ENCODE data around the gene STOML1.
"Not testable (repeated sequence)": the region's sequence is repeated elsewhere in the genome, so short reads cannot be mapped to it uniquely, and the experiment has no call there.

STOML1 gene

DNA sequence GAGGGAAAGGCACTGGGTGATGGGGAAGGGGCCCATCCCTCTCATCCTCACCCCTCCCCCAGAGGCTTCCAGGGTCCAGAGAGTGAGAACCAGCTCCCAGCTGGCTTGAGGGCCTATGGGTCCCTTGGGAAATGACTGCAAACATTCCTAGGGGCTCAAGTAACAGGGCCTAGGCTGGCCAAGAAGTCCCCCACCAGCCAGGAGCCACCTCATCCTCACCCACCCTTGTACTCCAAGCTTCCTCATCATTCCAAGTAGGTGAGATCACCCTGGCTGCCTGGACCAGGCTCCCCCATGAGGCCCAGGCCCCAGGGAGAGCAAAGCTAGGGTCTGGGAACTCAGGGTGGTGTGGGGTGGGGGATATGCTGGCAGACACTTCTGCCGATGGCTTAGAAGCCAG, 51.1 kb downstream of the STOML1 start:
- Histone ChIP-seq H3K4me1 (ENCODE audit: control insufficient read depth in 1 of 2, insufficient read depth in 2 of 2, low read length in 2 of 2) (peaks cover 7 to 13% of the 10 kb centered on the region in 2 donors), H3K4me3 (ENCODE audit: low read depth in 1 of 2, low read length in 2 of 2) (no peak overlapping the region), H3K9ac (ENCODE audit: low read depth in 1 of 2, low read length in 2 of 2) (no peak overlapping the region), H3K36me3 (ENCODE audit: control insufficient read depth in 1 of 2, insufficient read depth in 2 of 2, low read length in 2 of 2) (no peaks in the 10 kb centered on the region), H3K9me3 (ENCODE audit: control insufficient read depth in 1 of 2, low read length in 2 of 2) (no peaks in the 10 kb centered on the region), H3K27ac (ENCODE audit: low read depth, low read length) (no peak overlapping the region), H3K27me3 (ENCODE audit: control insufficient read depth in 1 of 2, insufficient read depth in 2 of 2, low read length in 2 of 2) (no peaks in the 10 kb centered on the region)

DNA sequence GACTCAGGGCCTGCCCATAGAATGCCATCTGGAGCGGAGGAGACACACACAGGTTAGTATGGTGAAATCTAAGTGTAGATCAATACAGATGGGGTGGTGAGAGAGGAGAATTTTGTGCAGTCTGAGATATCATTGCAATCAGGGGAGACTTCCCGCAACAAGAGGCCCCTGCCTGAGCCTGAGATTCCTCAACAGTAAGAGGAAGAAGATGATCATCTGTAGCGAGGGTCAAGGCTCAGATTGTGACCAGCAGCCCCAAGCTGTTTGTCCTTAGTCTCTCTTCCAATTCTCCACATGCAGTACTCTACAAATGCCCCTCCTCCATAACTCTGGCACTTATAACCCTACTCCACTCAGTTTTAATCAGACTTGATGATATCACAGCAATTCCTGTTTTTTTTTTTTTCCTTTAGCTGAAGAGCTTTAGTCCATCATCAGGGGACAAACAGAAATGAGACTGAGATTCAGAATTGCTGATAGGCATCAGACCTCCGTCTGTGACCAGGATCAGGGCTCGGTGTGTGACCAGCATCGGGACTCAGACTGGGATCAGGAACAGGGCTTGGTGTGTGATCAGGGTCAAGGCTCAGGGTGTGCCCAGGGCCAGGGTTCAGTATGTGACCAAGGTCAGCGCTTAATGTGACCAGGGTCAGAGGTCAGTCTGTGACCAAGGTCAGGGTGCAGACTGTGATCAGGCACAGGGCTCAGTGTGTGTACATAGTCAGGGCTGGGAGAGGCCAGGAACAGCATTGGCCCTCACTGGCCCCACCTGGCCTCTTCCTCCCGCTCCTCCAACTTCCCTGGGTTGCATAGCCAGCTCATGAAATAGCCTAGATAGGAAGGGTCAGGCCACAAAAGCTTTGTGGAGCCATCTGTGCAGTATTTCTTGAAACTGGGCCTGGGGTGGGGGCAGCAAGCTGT, 51.8 kb downstream of the STOML1 start:
- Histone ChIP-seq H3K4me3 (ENCODE audit: low read depth in 1 of 2, low read length in 2 of 2) (no peak overlapping the region), H3K27ac (ENCODE audit: low read depth, low read length) (no peak overlapping the region), H3K4me1 (ENCODE audit: control insufficient read depth in 1 of 2, insufficient read depth in 2 of 2, low read length in 2 of 2) (peaks cover 12 to 19% of the 10 kb centered on the region in 2 donors), H3K9me3 (ENCODE audit: control insufficient read depth in 1 of 2, low read length in 2 of 2) (no peaks in the 10 kb centered on the region), H3K27me3 (ENCODE audit: control insufficient read depth in 1 of 2, insufficient read depth in 2 of 2, low read length in 2 of 2) (no peaks in the 10 kb centered on the region), H3K9ac (ENCODE audit: low read depth in 1 of 2, low read length in 2 of 2) (no peak overlapping the region), H3K36me3 (ENCODE audit: control insufficient read depth in 1 of 2, insufficient read depth in 2 of 2, low read length in 2 of 2) (no peaks in the 10 kb centered on the region)

DNA sequence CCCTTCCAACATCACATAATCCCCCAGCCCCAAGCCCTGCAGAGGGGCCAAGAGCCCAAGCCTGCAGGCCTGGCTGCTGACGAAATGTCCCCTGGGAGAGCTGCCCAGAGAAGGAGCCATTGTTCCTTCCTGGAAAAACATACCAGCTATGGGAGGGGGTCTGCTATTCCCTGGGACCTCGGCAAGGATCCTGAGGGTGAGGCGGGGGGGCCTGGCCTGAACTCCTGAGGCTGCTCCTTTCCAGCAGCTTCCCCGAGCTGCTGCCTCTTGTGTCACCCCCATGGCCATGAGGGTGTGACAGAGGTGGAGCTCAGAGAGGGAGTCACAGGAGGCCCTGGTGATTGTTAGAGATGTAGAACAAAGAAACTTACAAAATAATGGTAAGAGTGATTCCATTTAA, 53.0 kb downstream of the STOML1 start:
- Histone ChIP-seq H3K27me3 (ENCODE audit: control insufficient read depth in 1 of 2, insufficient read depth in 2 of 2, low read length in 2 of 2) (no peaks in the 10 kb centered on the region), H3K27ac (ENCODE audit: low read depth, low read length) (no peak overlapping the region), H3K9ac (ENCODE audit: low read depth in 1 of 2, low read length in 2 of 2) (no peak overlapping the region), H3K36me3 (ENCODE audit: control insufficient read depth in 1 of 2, insufficient read depth in 2 of 2, low read length in 2 of 2) (no peaks in the 10 kb centered on the region), H3K9me3 (ENCODE audit: control insufficient read depth in 1 of 2, low read length in 2 of 2) (no peaks in the 10 kb centered on the region), H3K4me1 (ENCODE audit: control insufficient read depth in 1 of 2, insufficient read depth in 2 of 2, low read length in 2 of 2) (peaks cover 13 to 23% of the 10 kb centered on the region in 2 donors), H3K4me3 (ENCODE audit: low read depth in 1 of 2, low read length in 2 of 2) (no peak overlapping the region)

DNA sequence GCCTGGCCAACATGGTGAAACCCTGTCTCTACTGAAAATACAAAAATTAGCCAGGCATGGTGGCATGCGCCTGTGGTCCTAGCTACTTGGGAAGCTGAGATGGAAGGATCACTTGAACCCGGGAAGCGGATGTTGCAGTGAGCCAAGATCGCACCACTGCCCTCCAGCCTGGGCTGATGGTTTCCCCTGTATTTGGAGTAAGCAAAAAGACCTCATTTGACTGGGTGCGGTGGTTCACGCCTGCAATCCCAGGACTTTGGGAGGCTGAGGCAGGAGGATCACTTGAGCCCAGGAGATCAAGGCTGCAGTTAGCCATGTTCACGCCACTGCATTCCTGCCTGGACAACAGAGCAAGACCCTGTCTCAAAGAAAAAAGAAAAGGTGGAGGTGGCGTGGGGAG, 53.6 kb downstream of the STOML1 start:
- not testable (repeated sequence) for H3K27me3 ChIP-seq (ENCODE audit: control insufficient read depth in 1 of 2, insufficient read depth in 2 of 2, low read length in 2 of 2); H3K36me3 ChIP-seq (ENCODE audit: control insufficient read depth in 1 of 2, insufficient read depth in 2 of 2, low read length in 2 of 2); H3K9me3 ChIP-seq (ENCODE audit: control insufficient read depth in 1 of 2, low read length in 2 of 2); H3K4me3 ChIP-seq (ENCODE audit: low read depth in 1 of 2, low read length in 2 of 2); H3K27ac ChIP-seq (ENCODE audit: low read depth, low read length); H3K9ac ChIP-seq (ENCODE audit: low read depth in 1 of 2, low read length in 2 of 2)
- H3K4me1 ChIP-seq (ENCODE audit: control insufficient read depth in 1 of 2, insufficient read depth in 2 of 2, low read length in 2 of 2), result peaks cover 18 to 23% of the 10 kb centered on the region in 2 donors

DNA sequence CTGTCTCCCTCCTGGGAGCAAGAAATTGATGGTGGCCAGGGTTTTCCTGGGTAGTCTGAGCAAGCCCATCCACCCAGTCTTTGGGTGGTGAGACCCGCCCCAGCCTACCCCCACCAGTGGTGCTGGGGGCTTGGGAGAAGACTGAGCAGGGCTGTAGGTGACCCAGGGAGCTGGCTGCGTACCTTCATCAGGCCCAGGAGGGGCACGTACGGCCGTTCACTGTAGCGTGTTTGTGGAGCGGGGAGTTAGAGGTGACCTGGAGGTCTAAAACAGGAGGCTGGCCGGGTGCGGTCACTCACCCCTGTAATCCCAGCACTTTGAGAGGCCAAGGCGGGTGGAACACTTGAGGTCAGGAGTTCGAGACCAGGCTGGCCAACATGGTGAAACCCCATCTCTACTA, 54.4 kb downstream of the STOML1 start:
- H3K27ac ChIP-seq (ENCODE audit: low read depth, low read length), result no peak overlapping the region

DNA sequence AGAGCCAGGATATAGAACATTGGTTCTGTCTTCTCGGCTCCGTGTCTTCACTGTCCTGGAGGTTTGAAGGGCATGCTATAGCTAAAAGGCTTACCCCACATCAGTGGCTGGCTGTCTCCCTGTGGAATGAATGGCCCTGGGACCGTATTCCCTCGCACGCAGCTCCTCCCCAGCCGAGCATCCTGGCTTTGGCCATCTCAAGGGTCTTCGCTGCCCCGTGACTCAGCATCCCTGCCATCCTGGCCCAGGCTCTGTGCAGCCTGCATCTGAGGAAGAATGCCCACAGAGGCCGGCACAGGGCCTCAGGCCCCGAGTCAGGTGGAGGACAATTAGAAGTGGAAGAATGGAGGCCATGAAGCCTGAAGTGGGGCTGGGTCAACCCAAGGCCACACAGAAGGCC, 54.8 kb downstream of the STOML1 start:
- Histone ChIP-seq H3K27me3 (ENCODE audit: control insufficient read depth in 1 of 2, insufficient read depth in 2 of 2, low read length in 2 of 2) (no peaks in the 10 kb centered on the region), H3K9ac (ENCODE audit: low read depth in 1 of 2, low read length in 2 of 2) (no peak overlapping the region), H3K4me3 (ENCODE audit: low read depth in 1 of 2, low read length in 2 of 2) (no peak overlapping the region), H3K4me1 (ENCODE audit: control insufficient read depth in 1 of 2, insufficient read depth in 2 of 2, low read length in 2 of 2) (peaks cover 18 to 23% of the 10 kb centered on the region in 2 donors), H3K36me3 (ENCODE audit: control insufficient read depth in 1 of 2, insufficient read depth in 2 of 2, low read length in 2 of 2) (no peaks in the 10 kb centered on the region), H3K9me3 (ENCODE audit: control insufficient read depth in 1 of 2, low read length in 2 of 2) (no peaks in the 10 kb centered on the region), H3K27ac (ENCODE audit: low read depth, low read length) (no peak overlapping the region)

More for the DNA sequence above, 54.4 kb downstream of the STOML1 start:
- Histone ChIP-seq H3K27me3 (ENCODE audit: control insufficient read depth in 1 of 2, insufficient read depth in 2 of 2, low read length in 2 of 2) (no peaks in the 10 kb centered on the region), H3K9ac (ENCODE audit: low read depth in 1 of 2, low read length in 2 of 2) (no peak overlapping the region), H3K4me1 (ENCODE audit: control insufficient read depth in 1 of 2, insufficient read depth in 2 of 2, low read length in 2 of 2) (peaks cover 18 to 23% of the 10 kb centered on the region in 2 donors), H3K36me3 (ENCODE audit: control insufficient read depth in 1 of 2, insufficient read depth in 2 of 2, low read length in 2 of 2) (no peaks in the 10 kb centered on the region), H3K4me3 (ENCODE audit: low read depth in 1 of 2, low read length in 2 of 2) (no peak overlapping the region), H3K9me3 (ENCODE audit: control insufficient read depth in 1 of 2, low read length in 2 of 2) (no peaks in the 10 kb centered on the region)

DNA sequence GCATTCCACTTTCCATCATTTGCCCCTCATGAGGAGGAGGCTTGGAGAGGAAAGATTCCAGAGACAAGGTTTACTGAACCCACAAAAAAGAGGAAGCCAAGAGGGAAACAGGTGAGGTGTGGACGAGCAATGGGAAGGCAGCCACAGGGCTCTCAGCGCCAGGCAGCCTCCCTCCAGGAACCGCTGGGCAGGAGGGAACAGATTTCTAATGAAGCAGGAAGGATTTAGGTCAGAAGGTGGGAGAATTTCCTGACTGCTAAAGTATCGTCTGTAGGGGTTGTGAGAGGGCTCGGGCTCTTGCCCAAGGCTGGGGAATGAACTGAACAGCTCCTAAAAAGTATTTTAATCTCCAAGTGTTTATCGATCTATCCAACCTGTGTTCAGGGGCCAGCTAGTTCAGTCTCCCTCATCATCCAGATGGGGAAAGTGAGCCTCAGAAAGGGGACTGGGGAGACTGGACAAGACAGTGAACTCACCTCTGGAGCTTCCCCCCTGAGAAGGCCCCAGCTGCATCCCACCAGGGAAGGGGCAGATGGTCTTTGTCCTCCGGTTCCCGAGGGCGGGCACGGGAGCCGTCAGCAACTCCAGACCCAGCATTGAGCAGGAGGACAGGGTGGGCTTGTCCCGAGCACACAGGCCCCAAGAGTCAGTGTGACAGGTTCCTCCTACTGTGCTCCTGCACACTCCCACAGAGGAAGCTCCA, 55.4 kb downstream of the STOML1 start:
- Histone ChIP-seq H3K27me3 (ENCODE audit: control insufficient read depth in 1 of 2, insufficient read depth in 2 of 2, low read length in 2 of 2) (no peaks in the 10 kb centered on the region), H3K27ac (ENCODE audit: low read depth, low read length) (no peak overlapping the region), H3K4me3 (ENCODE audit: low read depth in 1 of 2, low read length in 2 of 2) (no peak overlapping the region), H3K9me3 (ENCODE audit: control insufficient read depth in 1 of 2, low read length in 2 of 2) (no peaks in the 10 kb centered on the region), H3K4me1 (ENCODE audit: control insufficient read depth in 1 of 2, insufficient read depth in 2 of 2, low read length in 2 of 2) (peaks cover 18 to 23% of the 10 kb centered on the region in 2 donors), H3K36me3 (ENCODE audit: control insufficient read depth in 1 of 2, insufficient read depth in 2 of 2, low read length in 2 of 2) (no peaks in the 10 kb centered on the region), H3K9ac (ENCODE audit: low read depth in 1 of 2, low read length in 2 of 2) (no peak overlapping the region)

DNA sequence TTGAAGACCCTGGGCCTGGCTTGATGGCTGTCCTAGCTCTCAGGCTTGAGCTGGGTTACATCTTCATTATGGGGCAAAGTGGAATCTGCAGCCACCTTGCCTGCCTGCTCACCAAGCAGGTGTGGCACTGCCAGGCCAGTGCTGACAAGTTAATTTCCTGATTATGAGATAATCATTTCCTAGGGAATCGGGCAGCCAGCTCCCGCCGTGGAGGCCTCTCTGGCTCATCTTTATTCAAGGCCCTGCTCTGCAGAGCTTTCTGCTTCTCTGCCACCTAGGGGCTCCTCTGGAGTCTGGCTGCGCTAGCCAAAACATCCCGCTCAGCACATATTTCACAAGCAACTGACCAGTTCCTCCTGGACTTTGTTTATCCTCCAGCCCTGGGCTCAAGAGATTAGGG, 55.9 kb downstream of the STOML1 start:
- Histone ChIP-seq H3K4me1 (ENCODE audit: control insufficient read depth in 1 of 2, insufficient read depth in 2 of 2, low read length in 2 of 2) (peaks cover 18 to 23% of the 10 kb centered on the region in 2 donors), H3K27ac (ENCODE audit: low read depth, low read length) (no peak overlapping the region), H3K9ac (ENCODE audit: low read depth in 1 of 2, low read length in 2 of 2) (no peak overlapping the region), H3K27me3 (ENCODE audit: control insufficient read depth in 1 of 2, insufficient read depth in 2 of 2, low read length in 2 of 2) (no peaks in the 10 kb centered on the region), H3K4me3 (ENCODE audit: low read depth in 1 of 2, low read length in 2 of 2) (no peak overlapping the region), H3K36me3 (ENCODE audit: control insufficient read depth in 1 of 2, insufficient read depth in 2 of 2, low read length in 2 of 2) (no peaks in the 10 kb centered on the region), H3K9me3 (ENCODE audit: control insufficient read depth in 1 of 2, low read length in 2 of 2) (no peaks in the 10 kb centered on the region)

DNA sequence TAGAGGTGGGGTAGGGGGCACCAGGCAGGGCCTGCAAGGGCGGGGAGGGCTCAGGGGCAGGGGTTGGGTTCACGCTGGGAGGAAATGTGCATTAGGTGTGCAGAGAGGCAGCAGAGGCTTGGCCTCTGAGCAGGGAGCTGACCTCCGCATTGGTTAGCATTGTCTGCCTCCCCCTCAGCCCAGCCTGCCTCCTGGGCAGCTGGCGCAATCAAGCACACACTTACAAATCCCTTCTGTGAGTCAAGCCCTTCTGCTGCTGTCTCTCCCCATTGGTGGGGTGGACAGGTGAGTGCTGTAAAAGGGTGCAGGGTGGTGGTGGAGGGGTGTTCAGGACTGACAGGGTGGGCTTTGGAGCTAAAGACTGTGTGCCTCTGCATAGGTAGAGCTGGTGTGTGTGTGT, 56.5 kb downstream of the STOML1 start:
- Histone ChIP-seq H3K9ac (ENCODE audit: low read depth in 1 of 2, low read length in 2 of 2) (no peak overlapping the region), H3K4me3 (ENCODE audit: low read depth in 1 of 2, low read length in 2 of 2) (no peak overlapping the region), H3K4me1 (ENCODE audit: control insufficient read depth in 1 of 2, insufficient read depth in 2 of 2, low read length in 2 of 2) (peaks cover 14 to 18% of the 10 kb centered on the region in 2 donors), H3K9me3 (ENCODE audit: control insufficient read depth in 1 of 2, low read length in 2 of 2) (no peaks in the 10 kb centered on the region), H3K27ac (ENCODE audit: low read depth, low read length) (no peak overlapping the region), H3K36me3 (ENCODE audit: control insufficient read depth in 1 of 2, insufficient read depth in 2 of 2, low read length in 2 of 2) (no peaks in the 10 kb centered on the region), H3K27me3 (ENCODE audit: control insufficient read depth in 1 of 2, insufficient read depth in 2 of 2, low read length in 2 of 2) (no peaks in the 10 kb centered on the region)

DNA sequence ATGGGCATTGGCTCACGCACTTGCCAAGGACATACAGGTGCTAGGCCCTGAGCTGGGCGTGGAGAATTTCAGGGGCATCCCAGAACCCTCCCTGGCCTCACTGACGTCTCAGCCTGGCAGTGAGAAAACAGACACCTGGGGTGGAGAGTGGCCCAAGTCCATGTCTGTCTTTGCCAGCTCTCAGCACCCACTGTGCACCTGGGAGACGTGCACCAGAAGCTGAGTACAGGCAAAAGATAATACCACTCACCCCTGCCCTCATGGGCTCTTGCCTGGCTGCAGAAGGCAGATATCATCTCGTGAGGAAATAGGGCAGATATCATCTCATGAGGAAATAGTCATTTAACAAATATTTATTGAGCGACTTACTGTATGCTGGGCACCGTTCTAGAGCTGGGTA, 57.8 kb downstream of the STOML1 start:
- Histone ChIP-seq H3K27ac (ENCODE audit: low read depth, low read length) (no peak overlapping the region), H3K9me3 (ENCODE audit: control insufficient read depth in 1 of 2, low read length in 2 of 2) (no peaks in the 10 kb centered on the region), H3K36me3 (ENCODE audit: control insufficient read depth in 1 of 2, insufficient read depth in 2 of 2, low read length in 2 of 2) (no peaks in the 10 kb centered on the region), H3K9ac (ENCODE audit: low read depth in 1 of 2, low read length in 2 of 2) (no peak overlapping the region), H3K27me3 (ENCODE audit: control insufficient read depth in 1 of 2, insufficient read depth in 2 of 2, low read length in 2 of 2) (no peaks in the 10 kb centered on the region), H3K4me3 (ENCODE audit: low read depth in 1 of 2, low read length in 2 of 2) (no peak overlapping the region), H3K4me1 (ENCODE audit: control insufficient read depth in 1 of 2, insufficient read depth in 2 of 2, low read length in 2 of 2) (peaks cover 13 to 20% of the 10 kb centered on the region in 2 donors)
